ENCODE data around the gene C20orf96.
A peak's percentile ranks its signal among the peaks of the same experiment; 100 is the strongest.
"Not testable (repeated sequence)": the region's sequence is repeated elsewhere in the genome, so short reads cannot be mapped to it uniquely, and the experiment has no call there.

C20orf96 gene

GRCh38 chr20:278607-279571, 11.7 kb downstream of the C20orf96 start:
- DNase-seq (ENCODE audit: low read depth) = no peak

- DNase-seq (ENCODE audit: low read depth) = no peak
These were observed 12.4 kb downstream of the C20orf96 start for GRCh38 chr20:278181-278580.

GRCh38 chr20:277496-277781, 13.1 kb downstream of the C20orf96 start:
- no peak for DNase-seq (ENCODE audit: low read depth)

- no peak for DNase-seq (ENCODE audit: low read depth)
These were observed 13.7 kb downstream of the C20orf96 start for GRCh38 chr20:276620-277495.

GRCh38 chr20:275791-276190, 14.8 kb downstream of the C20orf96 start:
- DNase-seq (ENCODE audit: low read depth) = no peak

GRCh38 chr20:273884-274283, 16.7 kb downstream of the C20orf96 start:
- no peak for DNase-seq (ENCODE audit: low read depth)

GRCh38 chr20:272718-273117, 17.8 kb downstream of the C20orf96 start:
- DNase-seq (ENCODE audit: low read depth) = no peak

GRCh38 chr20:271528-271927, 19.0 kb downstream of the C20orf96 start:
- DNase-seq (ENCODE audit: low read depth) = no peak

- no peak for DNase-seq (ENCODE audit: low read depth)
These were observed 19.5 kb downstream of the C20orf96 start for GRCh38 chr20:271069-271468.

GRCh38 chr20:270517-270916, 20.0 kb downstream of the C20orf96 start:
- DNase-seq (ENCODE audit: low read depth) = no peak

- DNase-seq (ENCODE audit: low read depth) = peak; percentile 86
These were observed 23.7 kb downstream of the C20orf96 start for GRCh38 chr20:266596-267562.

- DNase-seq (ENCODE audit: low read depth) = no peak
These were observed 26.8 kb downstream of the C20orf96 start for GRCh38 chr20:263701-264100.

GRCh38 chr20:259981-260380, 30.6 kb downstream of the C20orf96 start:
- DNase-seq (ENCODE audit: low read depth) = no peak

GRCh38 chr20:258963-259362, 31.6 kb downstream of the C20orf96 start:
- DNase-seq (ENCODE audit: low read depth) = no peak

- DNase-seq (ENCODE audit: low read depth) = no peak
These were observed 32.2 kb downstream of the C20orf96 start for GRCh38 chr20:258269-258858.

- DNase-seq (ENCODE audit: low read depth) = no peak
These were observed 33.1 kb downstream of the C20orf96 start, which contains the start of gene DEFB132 for GRCh38 chr20:257419-257818. TSS of gene DEFB132 (plus strand) at chr20:257724. CDS start at chr20:257779, 55 bp downstream.

- DNase-seq (ENCODE audit: low read depth) = not testable (repeated sequence)
These were observed 37.1 kb downstream of the C20orf96 start for GRCh38 chr20:253447-253846.

- no peak for DNase-seq (ENCODE audit: low read depth)
These were observed 37.7 kb downstream of the C20orf96 start for GRCh38 chr20:252801-253200.

GRCh38 chr20:251354-251753, 39.2 kb downstream of the C20orf96 start:
- DNase-seq (ENCODE audit: low read depth) = no peak

- no peak for DNase-seq (ENCODE audit: low read depth)
These were observed 47.6 kb downstream of the C20orf96 start for GRCh38 chr20:242905-243304.

GRCh38 chr20:237929-238328, 52.6 kb downstream of the C20orf96 start:
- no peak for DNase-seq (ENCODE audit: low read depth)

Data from activated T-cell treated with anti-CD3 and anti-CD28 coated beads for 24 hours (primary cell).